GM10847 (cell line): ENCODE data around the gene CACNA1C.

Experiments used
- POLR2A ChIP-seq: IDR thresholded peaks from 2 replicates; pipeline ENCODE4 v1.6.1; 2011; ENCODE audit not compliant: insufficient read length; ENCODE audit errors: extremely low read depth

CACNA1C gene

GRCh38 chr12:2266666-2267620 is 214.2 kb downstream of the CACNA1C start:
- no peak for TF ChIP-seq POLR2A

DNA sequence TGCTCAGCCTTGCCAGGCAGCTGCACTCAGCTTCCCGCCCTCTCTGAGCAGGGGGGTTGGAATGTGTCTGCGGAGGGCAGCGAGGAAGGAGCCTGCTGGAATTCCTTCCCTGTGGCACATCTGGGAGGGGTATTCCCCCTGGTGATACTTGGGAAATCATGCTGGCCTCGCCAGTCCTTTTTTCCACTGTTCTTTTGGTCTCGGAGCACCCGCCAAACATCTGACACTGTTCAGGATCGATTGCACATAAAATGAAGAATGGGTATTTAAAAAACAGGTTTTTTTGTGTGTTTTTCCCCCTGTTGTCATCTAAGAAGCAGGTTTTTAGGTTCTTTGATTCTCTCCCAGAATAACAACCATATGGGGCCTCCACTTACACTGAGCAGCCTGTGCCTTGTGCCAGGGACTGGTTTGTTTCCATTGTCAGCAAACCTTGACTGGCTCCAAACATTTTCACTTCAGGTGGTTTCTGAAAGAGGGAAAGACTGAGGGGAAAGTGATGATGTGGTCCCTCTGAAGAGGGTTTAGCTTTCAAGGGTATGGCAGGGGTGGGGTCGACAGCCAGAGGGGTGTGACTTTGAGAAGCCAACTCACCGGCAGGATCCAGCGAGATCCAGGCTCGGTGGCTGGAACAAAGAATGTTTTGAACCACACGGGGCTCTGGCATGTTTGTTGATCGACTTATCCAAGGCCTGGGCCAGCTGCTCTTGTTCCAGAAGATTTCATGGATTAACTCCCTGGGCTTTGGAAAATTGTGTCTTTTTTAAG is 215.1 kb downstream of the CACNA1C start:
- TF ChIP-seq POLR2A, result no peak

- no peak for TF ChIP-seq POLR2A
Measured at GRCh38 chr12:2268471-2269286, 215.9 kb downstream of the CACNA1C start.

GRCh38 chr12:2270846-2271245 is 218.1 kb downstream of the CACNA1C start:
- no peak for TF ChIP-seq POLR2A

- TF ChIP-seq POLR2A, result no peak
Measured at GRCh38 chr12:2271961-2272360, 219.2 kb downstream of the CACNA1C start.

- no peak for TF ChIP-seq POLR2A
Measured at GRCh38 chr12:2273288-2273687, 220.5 kb downstream of the CACNA1C start.

GRCh38 chr12:2273751-2274150 is 221.0 kb downstream of the CACNA1C start:
- no peak for TF ChIP-seq POLR2A

GRCh38 chr12:2274733-2275132 is 221.9 kb downstream of the CACNA1C start:
- TF ChIP-seq POLR2A, result no peak

- no peak for TF ChIP-seq POLR2A
Measured at GRCh38 chr12:2276288-2277033, 223.7 kb downstream of the CACNA1C start.

- no peak for TF ChIP-seq POLR2A
Measured at GRCh38 chr12:2277492-2278155, 224.8 kb downstream of the CACNA1C start.

GRCh38 chr12:2281446-2281845 is 228.7 kb downstream of the CACNA1C start:
- no peak for TF ChIP-seq POLR2A

- no peak for TF ChIP-seq POLR2A
Measured at GRCh38 chr12:2282318-2282717, 229.5 kb downstream of the CACNA1C start.

GRCh38 chr12:2283480-2283879 is 230.7 kb downstream of the CACNA1C start:
- no peak for TF ChIP-seq POLR2A

DNA sequence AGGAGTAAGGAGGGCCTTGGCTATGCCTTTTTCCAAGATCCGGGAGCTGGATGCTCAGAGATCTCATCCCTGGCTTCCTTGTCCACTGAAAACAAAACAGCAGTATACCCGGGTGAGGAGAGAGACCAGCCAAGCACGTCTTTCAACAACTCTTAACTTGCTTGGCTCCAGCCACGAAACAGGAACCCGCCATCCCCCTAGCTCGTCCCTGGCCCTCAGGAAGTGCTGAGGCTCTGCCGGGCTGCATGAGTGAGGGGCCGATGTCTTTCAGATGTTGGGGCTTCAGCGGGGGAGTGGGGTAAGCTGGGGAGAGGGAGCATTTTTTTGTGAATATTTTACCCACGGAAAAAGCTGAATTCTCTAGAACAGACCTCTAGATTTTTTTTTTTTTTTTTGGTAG is 231.1 kb downstream of the CACNA1C start:
- TF ChIP-seq POLR2A, result no peak
